ENCODE results near the gene B4GALNT1. TPM values are rescaled to one million over a fixed set of nuclear protein-coding genes. Genes with fewer than 3 reads are reported as not detected.
"Not testable (repeated sequence)": the region's sequence is repeated elsewhere in the genome, so short reads cannot be mapped to it uniquely, and the experiment has no call there.

The B4GALNT1 gene
- total and polyA plus RNA-seq, 12 donors = 2.0 to 9.3 (median 5.4) TPM

- Histone ChIP-seq H3K36me3 (no peaks in the 10 kb centered on the region), H3K27ac (no peak overlapping the region), H3K4me3 (no peak overlapping the region), H3K4me1 (no peaks in the 10 kb centered on the region), H3K27me3 (peaks cover 0 to 16% (median 0%) of the 10 kb centered on the region in 7 donors), H3K9me3 (peaks cover 0 to 4% (median 0%) of the 10 kb centered on the region in 11 donors)
- ATAC-seq (no peak), DNase-seq (no peak)
- TF ChIP-seq CTCF (IDR thresholded peaks at IDR 0.05) = no peak
- 44 to 49% methylated on average over 3 of the region's 3 CpGs for WGBS, 2 donors
- intact Hi-C loops (cut with DNase I) = no loop called here
These were observed 25.9 kb upstream of the B4GALNT1 start for GRCh38 chr12:57658890-57659289.

GRCh38 chr12:57657744-57658143 is 24.7 kb upstream of the B4GALNT1 start:
- H3K36me3 ChIP-seq = no peaks in the 10 kb centered on the region
- no peak for DNase-seq
- no peaks in the 10 kb centered on the region for H3K4me1 ChIP-seq
- intact Hi-C loops (cut with DNase I) = no loop called here
- peaks cover 0 to 21% (median 0%) of the 10 kb centered on the region in 7 donors for H3K27me3 ChIP-seq
- H3K4me3 ChIP-seq = no peak overlapping the region
- H3K27ac ChIP-seq = no peak overlapping the region
- WGBS, 2 donors = 49 to 56% methylated on average over 3 of the region's 3 CpGs
- TF ChIP-seq CTCF (IDR thresholded peaks at IDR 0.05) = no peak
- H3K9me3 ChIP-seq = peaks cover 0 to 10% (median 0%) of the 10 kb centered on the region in 11 donors
- ATAC-seq = no peak

DNA sequence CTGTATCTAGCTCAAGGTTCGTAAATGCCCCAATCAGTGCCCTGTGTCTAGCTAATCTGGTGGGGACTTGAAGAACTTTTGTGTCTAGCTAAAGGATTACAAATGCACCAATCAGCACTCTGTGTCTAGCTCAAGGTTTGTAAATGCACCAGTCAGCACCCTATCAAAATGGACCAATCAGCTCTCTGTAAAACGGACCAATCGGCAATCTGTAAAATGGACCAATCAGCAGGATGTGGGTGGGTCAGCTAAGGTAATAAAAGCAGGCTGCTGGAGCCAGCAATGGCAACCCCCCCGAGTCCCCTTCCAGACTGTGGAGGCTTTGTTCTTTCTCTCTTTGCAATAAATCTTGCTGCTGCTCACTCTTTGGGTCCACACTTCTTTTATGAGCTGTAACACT is 23.4 kb upstream of the B4GALNT1 start:
- H3K27me3 ChIP-seq = peaks cover 0 to 21% (median 0%) of the 10 kb centered on the region in 7 donors
- H3K36me3 ChIP-seq; H3K27ac ChIP-seq; DNase-seq; H3K9me3 ChIP-seq; intact Hi-C loops (cut with DNase I); H3K4me1 ChIP-seq; ATAC-seq; H3K4me3 ChIP-seq: not testable (repeated sequence)
- WGBS, 2 donors = 82 to 86% methylated on average over 4 of the region's 4 CpGs

DNA sequence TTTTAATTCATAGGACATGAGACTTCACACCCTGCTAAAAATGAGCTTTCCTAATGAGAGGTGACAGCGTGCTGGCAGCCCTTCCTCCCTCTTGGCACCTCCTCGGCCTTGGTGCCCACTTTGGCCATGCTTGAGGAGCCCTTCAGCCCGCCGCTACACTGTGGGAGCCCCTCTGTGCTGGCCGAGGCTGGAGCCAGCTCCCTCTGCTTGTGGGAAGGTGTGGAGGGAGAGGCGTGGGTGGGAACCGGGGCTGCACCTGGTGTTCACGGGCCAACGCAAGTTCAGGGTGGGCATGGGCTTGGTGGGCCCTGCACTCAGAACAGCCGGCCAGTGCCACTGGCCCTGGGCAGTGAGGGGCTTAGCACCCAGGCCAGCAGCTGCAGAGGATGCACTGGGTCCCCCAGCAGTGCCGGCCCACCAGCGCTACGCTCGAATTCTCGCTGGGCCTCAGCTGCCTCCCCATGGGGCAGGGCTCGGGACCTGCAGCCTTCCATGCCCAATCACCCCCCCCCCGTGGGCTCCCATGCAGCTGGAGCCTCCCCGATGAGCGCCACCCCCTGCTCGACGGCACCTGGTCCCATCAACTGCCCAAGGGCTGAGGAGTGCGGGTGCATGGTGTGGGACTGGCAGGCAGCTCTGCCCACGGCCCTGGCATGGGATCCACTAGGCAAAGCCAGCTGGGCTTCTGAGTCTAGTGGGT is 22.7 kb upstream of the B4GALNT1 start:
- H3K27me3 ChIP-seq = peaks cover 0 to 21% (median 0%) of the 10 kb centered on the region in 7 donors
- no peak overlapping the region for H3K4me3 ChIP-seq
- 81 to 84% methylated on average over 23 of the region's 23 CpGs for WGBS, 2 donors
- ATAC-seq (no peak), DNase-seq (no peak)
- no peak overlapping the region for H3K27ac ChIP-seq
- TF ChIP-seq CTCF (IDR thresholded peaks at IDR 0.05) = no peak
- no peaks in the 10 kb centered on the region for H3K36me3 ChIP-seq
- intact Hi-C loops (cut with DNase I) = no loop called here
- H3K9me3 ChIP-seq = peaks cover 0 to 10% (median 0%) of the 10 kb centered on the region in 11 donors
- H3K4me1 ChIP-seq = no peaks in the 10 kb centered on the region

- TF ChIP-seq CTCF (IDR thresholded peaks at IDR 0.05) = no peak
- 46 to 68% methylated on average over 3 of the region's 3 CpGs for whole genome bisulfite sequencing, 2 donors
- Histone ChIP-seq H3K27me3 (peaks cover 0 to 16% (median 0%) of the 10 kb centered on the region in 7 donors), H3K9me3 (peaks cover 0 to 10% (median 0%) of the 10 kb centered on the region in 11 donors), H3K4me1 (no peaks in the 10 kb centered on the region), H3K27ac (no peak overlapping the region), H3K4me3 (no peak overlapping the region), H3K36me3 (no peaks in the 10 kb centered on the region)
- intact Hi-C loops (cut with DNase I) = no loop called here
- DNase-seq (no peak), ATAC-seq (no peak)
These were observed 21.0 kb upstream of the B4GALNT1 start for GRCh38 chr12:57654042-57654441.

- DNase-seq; intact Hi-C loops (cut with DNase I); H3K4me1 ChIP-seq; H3K36me3 ChIP-seq; H3K27ac ChIP-seq; ATAC-seq; H3K4me3 ChIP-seq: not testable (repeated sequence)
- WGBS, 2 donors = 75 to 95% methylated on average over 1 to 7 of the region's 15 CpGs
- H3K9me3 ChIP-seq = peaks cover 0 to 23% (median 7%) of the 10 kb centered on the region in 11 donors
- H3K27me3 ChIP-seq = peaks cover 0 to 17% (median 10%) of the 10 kb centered on the region in 7 donors
These were observed 13.7 kb upstream of the B4GALNT1 start for GRCh38 chr12:57646659-57647049.

DNA sequence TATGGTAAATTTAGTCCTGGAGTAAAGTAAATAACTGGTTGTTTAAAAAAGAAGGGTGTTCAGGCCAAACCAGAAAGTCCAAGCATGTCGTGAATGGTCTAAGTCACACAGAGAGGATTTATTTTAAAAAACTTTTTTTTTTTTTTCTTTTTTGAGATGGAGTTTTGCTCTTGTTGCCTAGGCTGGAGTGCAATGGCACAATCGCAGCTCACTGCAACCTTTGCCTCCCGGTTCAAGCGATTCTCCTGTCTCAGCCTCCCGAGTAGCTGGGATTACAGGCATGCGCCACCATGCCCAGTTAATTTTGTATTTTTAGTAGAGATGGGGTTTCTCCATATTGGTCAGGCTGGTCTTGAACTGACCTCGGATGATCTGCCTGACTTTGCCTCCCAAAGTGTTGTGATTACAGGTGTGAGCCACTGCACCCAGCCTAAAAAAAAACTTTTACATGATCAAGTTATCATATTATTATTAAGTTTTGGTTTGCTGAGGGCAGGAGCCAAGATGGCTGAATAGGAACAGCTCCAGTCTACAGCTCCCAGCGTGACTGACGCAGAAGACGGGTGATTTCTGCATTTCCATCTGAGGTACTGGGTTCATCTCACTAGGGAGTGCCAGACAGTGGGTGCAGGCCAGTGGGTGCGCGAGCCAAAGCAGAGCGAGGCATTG is 13.1 kb upstream of the B4GALNT1 start:
- H3K36me3 ChIP-seq; DNase-seq; H3K4me3 ChIP-seq; H3K4me1 ChIP-seq; ATAC-seq; H3K27ac ChIP-seq; intact Hi-C loops (cut with DNase I): not testable (repeated sequence)
- H3K27me3 ChIP-seq = peaks cover 0 to 23% (median 10%) of the 10 kb centered on the region in 7 donors
- peaks cover 0 to 23% (median 7%) of the 10 kb centered on the region in 11 donors for H3K9me3 ChIP-seq
- WGBS, 2 donors = 66% methylated on average over 11 to 13 of the region's 13 CpGs
